Measurements from ENCODE around the gene OOSP4B.
"Not testable (repeated sequence)": the region's sequence is repeated elsewhere in the genome, so short reads cannot be mapped to it uniquely, and the experiment has no call there.

The OOSP4B gene

GRCh38 chr11:60064111-60064510, 47.1 kb downstream of the OOSP4B start:
- DNase-seq: no peak

GRCh38 chr11:60065801-60066200, 48.8 kb downstream of the OOSP4B start:
- no peak for DNase-seq

- no peak for DNase-seq
Observed at GRCh38 chr11:60069450-60069849, 52.5 kb downstream of the OOSP4B start.

DNA sequence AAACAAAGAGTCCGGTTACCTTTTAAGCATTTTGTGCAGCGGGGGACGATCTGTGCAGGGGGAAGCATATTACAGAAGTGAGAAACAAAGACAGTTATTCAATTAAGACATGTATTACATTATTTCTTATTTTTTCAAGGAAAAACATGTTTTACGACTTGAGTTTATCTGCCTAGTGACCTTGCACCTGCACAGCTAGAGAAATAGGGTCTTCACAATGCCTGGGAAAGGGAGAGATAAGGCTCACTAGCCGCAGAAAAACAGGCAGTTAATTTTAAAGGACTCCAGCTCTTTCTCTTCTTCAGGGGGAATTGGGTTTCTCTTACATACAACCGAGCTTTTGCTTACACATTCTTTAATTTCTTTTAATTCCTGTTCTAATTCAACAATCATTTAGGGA, 54.7 kb downstream of the OOSP4B start:
- DNase-seq: not testable (repeated sequence)

GRCh38 chr11:60077216-60077817, 60.3 kb downstream of the OOSP4B start:
- no peak for DNase-seq

DNA sequence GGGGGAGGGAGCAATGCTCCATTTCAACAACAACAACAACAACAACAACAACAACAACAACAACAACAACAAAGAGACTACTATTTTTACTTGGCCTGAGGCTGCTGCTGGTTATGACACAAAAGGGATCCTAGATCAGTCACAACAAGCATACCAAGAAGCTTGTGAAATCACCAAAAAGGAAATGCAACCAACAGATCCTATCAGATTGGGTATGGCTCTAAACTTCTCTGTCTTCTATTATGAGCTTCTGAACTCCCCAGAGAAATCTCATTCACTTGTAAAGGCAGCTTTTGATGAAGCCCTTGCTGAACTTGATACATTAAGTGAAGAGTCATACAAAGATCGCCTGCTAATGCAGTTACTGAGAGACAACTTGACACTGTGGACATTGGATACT, 61.0 kb downstream of the OOSP4B start:
- DNase-seq: no peak

DNA sequence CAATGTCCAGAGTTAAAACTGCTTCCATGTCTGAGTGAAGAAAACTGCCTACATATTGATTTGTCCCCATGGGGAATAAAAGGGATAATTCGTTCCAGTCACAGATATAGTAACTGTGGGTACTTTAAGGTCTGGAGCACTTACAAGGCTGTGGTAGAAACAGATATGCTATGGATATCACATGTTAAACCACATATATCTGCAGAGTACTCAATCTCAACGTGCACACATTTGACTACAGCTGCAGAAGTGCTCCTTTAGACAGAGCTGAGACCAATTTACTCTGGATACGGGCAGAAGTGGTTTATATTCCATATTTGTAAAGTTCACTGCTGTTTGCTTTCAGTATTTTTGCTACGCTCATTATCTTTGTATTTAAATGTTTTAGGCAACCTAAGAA, 61.8 kb downstream of the OOSP4B start:
- no peak for DNase-seq

DNA sequence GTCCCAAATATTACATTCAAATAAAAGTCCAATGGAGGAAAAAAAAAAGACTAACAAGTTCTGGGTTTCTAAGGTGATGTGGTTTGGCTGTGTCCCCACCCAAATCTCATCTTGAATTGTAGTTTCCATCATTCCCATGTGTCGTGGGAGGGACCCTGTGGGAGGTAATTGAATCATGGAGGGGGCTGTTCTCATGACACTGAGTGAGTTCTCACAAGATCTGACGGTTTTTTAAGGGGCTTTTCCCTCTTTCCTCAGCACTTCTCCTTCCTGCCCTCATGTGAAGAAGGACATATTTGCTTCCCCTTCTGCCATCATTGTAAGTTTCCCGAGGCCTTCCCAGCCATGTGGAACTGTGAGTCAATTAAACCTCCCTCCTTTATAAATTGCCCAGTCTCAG, 63.6 kb downstream of the OOSP4B start:
- no peak for DNase-seq

Measured in CD4-positive, alpha-beta T cell treated with Interleukin-21 for 1 hour (primary cell).